Suppressor macrophage treated with lipopolysaccharide for 1 hour (primary cell): ENCODE measurements around the gene RNF166.
A peak's percentile ranks its signal among the peaks of the same experiment; 100 is the strongest.

Experiments used
- DNase-seq, 3 donors: peaks; one replicate each; pipeline ENCODE4 v3.0.0-alpha.2; 2020 to 2022

The RNF166 gene

DNA sequence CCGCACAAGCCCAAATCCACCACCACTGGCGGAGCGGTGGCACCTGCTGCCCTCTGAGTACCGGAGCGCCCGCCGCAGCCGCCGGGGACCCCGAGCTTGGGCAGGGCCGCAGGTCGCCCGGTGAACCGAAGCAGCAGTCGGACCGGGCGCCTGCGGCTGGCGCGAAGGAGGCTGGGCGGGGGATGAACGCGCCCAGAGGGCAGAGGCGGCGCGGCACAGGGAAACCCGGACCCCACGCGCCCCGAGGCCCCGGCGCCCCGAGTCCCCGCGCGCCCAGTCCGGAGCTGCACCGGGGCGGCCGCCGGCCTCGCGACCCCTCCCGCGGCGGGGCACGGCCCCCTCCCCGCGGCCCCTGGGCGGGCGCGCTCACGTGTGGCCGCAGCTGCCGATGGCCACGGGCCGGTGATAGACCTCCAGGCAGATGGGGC, 393 bp downstream of the RNF166 start:
- DNase-seq: peak in 1 of 3 donors; percentile 60

DNA sequence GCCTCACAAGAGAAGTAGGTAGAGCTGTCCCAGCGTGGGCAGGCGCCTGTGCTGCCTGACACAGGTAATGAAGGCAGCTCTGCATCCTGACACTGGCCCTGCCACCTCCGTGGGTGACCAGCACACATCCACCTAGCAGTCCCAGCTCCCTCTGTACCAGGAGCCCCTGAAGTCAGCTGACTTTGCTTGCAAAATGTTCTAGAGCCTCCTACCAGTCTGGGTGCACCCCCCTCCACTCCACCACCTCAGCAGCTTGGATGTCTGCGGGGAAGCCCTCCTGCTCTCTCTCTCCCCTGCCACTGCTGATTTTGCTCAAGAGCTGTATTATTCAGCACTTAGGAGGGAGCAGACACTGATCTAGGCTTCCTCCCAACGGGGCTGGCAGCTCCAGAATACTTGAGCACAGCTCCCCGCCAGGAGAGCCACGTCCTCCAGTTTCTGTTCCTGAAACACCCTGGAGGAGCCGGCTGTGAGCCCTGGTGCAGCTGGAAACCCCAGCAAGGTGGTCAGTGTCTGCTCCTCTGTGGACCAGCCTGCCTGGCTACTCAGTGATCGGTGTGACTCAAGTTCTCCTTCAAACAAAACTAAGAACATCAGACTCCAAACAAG, 1.0 kb downstream of the RNF166 start:
- DNase-seq: peak; percentile 75 to 80 (median 79)

DNA sequence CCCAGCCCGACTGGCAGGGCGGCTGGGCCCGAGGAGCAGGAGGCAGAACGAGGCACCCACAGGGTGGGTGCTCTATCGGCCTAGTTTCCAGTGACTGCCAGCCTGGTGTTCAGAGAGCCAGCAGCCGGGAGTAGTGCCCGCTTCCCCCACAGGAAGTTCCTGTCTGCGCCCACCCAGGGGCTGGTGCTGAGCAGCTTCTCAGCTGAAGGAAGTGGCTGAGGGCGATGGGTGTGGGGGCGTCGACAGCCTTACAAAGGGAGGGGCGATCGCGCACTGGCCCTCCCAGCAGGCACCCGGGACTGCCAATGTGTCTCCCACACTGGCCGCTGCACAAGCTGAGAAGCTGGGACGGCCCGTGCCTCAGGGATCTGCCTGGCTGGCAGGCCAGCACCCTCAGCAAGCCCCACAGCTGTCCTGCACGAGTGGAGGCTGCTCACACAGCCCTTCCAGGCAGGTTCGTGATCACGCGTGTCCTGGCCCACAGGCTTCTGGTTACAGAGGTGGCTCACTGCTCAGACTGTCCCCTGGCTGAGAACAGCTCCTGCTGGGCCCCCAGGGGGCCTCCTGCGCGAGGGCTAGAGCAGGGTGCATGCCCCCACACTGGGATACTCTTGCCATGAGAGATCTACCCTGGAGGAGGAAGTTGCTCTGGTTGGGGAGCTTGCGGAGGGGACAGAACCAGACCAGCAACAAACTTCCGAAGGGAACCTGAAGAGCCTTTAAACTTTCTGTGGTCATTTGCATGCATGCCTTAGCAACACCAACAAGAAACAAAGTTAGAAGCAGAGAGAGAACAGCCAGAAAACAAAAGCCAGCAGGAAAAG, 2.5 kb downstream of the RNF166 start:
- peak; percentile 80 to 85 (median 83) for DNase-seq

DNA sequence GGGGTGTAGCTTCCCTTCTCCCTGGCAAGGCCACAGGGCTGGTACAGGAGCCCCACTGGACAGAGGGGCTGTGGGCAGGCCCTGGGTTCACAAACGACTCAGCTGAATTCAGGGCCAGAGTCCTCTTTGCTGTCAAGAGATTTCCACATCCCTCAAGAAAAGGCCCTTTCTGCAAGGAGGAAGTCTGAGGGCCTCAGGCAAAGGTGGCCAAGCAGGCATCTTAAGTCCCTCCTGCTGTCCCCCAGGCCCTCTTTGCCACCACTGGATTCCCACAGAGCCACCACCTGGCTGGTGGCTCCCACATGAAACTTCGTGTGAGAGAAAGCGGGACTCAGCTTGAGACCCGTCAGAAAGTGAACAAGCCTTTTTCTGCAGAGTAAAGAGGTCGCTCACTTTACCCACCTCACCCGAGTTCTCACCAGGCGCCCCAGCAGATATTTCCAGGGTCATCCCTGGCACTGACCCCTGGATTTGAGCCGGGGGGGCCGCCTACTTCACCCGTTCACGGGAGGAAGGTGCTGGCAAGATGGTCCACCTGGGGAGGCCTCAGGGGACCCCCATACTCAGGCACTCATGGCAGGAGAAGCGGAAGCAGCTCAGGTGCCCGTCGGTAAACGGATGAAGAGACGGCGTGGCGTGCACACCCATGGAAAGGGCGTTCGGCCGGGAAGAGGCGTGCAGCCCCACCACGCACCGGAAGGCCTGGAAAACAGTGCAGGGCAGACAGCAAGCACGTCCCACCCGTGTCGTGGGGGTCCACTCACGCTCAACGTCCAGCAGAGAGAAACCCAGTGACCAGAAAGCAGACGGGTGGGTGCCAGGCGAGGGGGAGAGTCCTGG, 3.6 kb downstream of the RNF166 start:
- DNase-seq: peak; percentile 60 to 69 (median 60)

DNA sequence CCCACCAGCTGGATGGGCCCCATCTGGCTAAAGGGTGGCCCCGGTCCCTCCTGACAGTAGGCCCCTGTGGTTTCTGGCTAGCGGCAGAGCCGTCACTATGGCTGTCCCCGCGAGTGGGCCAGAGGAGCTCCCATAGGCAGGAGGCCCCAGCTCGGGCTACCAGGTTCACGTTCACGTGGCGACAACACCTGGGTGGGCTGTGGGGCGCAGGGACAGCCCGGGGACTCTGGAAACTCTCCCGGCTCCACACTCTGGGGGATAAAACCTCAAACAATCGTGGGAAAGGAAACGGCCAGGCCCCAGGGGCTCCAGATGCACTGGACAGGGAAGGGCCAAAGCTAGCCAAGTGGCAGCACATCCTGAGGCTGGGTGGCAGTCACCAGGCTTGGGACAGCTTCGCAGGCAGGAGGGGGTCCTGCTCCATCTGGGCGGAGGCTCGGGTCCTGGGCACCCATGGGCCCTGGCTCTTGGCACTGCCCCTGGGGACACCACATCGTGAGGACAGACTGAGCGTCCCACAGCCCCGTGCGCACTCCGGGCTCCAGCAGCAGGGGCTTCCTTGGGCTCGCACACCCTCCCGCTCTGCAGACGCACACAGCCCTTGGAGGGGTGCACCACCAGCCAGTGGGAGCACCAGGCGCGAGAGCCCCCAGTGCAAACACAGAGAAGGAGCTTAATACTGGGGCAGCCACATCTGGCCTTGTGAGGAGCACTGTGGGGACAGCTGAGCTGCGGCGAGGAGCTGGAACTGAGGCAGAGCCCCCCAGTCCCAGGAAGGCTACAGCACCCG, 4.4 kb downstream of the RNF166 start:
- no peak for DNase-seq

DNA sequence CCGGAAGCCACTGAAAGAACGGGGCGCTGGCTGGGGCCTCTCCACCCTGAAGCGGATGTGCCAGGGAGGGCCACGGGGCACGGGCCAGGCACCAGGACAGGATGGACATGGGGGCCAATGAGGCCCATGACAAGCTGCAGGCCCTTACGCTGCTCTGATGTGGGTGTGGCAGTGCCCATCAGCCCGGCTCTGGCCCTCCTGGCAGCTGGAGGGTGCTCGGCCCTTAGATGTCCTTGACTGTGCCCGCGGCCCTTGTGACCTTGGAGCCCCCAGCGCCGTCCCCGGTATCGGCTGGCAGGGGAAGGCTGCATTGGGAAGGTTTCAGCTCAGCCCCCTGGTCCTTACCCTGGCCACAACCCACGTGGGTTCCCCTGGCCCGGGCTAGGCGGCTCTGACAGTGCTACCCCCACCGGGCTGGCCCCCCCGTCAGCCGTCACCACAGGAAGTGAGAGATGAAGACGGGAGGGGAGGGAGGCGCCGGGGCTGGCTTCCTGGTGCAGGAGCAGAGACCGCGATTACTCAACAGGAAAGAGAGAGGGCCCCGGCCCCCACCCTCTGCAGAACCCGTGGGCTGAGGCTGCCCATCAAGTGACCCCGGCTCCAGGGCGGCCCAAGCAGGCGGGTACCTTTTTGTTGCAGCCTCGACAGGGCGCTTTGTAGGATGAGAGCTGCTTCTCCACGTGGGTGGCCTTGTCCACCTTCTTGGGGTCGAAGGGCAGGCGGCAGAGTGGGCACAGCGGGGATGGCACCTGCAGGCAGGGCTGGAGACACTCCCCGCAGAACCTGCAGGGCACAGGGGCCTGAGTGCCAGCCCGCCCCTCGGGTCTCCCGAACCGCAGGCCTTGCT, 5.3 kb downstream of the RNF166 start:
- peak; percentile 94 to 96 (median 94) for DNase-seq

DNA sequence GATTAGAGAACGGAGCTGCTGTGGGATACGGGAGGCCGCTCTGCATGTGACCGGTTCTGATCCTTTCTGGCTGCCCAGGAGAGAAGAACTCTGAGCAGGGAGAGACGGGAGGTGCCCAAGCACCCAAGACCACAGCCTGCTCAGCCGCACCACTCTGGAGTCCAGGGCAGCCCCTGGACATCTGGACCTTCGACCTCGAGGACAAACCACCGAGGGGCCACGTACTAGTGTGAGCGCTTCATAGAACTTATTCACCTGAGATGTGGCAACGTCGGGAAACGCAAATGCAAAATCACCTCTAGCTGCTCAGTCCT, 5.9 kb downstream of the RNF166 start:
- DNase-seq: no peak

DNA sequence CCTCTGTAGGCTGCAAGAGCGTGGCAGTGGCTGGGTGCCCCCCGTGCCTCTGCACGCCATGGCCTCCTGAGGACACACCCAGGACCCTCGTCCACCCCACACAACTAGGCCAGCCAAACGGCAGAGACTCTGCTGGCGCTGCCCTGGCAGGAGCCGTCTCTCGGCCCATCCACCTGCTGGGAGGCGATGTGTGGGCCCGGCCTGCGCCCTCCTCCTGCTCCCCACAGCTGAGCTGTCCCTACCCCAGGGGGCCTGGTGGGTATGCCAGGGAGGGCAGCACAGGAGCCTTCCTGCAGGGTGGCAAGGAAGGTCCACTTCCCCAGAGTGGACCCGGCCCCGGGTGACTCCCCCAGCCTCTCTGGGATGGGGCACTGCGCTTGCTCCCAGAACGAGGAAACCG, 7.0 kb downstream of the RNF166 start:
- DNase-seq: no peak

DNA sequence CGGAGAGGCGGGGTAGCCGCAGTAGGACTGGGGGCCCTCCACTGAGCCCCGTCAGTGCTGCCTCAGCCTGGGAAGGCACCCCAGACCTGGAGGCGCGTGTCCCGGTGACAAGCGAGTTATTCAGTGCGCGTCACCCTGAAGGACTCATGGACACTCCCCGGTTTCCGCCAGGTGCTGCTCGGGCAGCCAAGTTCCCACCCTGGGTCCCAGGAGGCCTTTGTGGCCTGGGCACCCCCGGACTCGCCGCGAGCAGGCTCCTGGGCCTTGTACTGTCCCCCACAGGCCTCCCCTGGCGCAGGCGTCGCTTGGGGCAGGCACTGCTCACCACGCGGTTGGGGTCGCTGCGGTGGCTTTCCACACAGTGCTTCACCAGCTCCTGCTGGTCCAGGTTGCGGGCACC, 7.6 kb downstream of the RNF166 start:
- no peak for DNase-seq

DNA sequence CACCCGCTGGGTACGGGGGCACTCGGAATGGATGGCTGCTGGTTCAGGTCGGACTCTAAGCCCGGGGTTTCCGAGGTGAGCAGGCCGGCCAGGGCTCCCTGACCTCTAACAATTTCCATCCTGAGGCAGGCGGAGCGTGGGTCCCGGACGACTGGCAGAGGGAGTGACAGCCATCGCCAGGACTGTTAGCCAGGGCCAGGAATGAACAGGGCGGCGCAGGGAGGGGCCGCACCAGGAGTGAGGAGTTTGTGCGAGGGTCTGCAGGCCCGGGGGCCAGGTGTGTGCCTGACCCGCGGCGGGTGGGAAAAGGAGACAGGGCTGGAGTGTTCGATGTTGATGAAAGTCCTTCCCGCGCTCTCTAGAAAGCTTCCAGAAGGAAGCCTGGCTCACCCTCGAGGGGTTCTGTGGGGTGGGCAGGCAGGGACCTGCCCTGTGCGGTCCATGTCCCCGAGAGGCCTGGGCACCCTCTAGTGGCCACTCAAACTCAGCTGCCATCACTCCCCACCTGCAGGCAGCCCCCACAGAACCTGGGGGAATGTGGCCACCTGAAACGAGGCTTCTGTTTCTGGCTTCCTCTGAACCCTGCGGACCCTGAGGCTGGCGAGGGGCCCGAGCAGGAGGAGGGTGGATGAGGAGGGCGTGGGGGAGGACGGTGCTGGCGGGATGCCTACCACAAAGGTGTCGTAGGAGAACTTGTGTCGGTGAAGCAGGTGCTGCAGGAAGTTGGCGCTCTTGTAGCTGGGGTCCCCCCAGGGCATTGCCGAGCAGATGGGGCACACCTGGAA, 8.2 kb downstream of the RNF166 start:
- peak in 1 of 3 donors; percentile 26 for DNase-seq

DNA sequence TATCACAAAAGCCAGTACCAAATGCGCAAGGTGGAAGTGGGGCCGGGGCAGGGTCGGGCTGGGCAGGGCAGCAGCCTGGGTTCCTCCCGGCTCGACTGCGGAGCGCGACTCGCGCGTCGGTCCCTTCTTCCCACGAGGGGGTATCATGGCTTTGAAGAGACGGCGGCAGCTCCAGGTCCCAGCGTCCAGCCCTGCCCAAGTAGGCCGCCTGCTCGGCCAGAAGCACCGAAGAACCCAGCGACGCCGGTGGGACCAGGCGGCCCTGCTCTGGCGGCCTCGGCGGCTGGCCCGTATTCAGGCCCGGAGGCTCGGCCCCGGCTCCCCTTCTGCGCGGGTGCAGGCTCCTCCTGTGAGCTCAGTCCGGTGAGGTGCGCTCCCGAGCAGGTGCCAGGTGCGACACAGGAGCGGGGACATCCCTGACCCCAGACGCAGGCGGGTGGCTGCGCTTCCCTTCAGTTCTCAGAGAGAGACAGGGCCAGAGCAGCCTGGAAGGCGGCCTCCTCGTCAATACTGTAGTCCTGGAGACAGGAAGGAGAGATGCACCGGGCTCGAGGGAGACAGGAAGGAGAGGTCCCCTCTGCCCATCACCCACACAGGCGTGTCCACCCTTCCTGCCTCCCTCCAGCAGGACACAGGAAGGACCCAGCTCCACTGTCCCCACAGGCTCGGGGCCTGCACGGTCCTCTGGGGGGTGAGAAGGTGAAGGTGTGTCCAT, 8.9 kb downstream of the RNF166 start:
- no peak for DNase-seq

DNA sequence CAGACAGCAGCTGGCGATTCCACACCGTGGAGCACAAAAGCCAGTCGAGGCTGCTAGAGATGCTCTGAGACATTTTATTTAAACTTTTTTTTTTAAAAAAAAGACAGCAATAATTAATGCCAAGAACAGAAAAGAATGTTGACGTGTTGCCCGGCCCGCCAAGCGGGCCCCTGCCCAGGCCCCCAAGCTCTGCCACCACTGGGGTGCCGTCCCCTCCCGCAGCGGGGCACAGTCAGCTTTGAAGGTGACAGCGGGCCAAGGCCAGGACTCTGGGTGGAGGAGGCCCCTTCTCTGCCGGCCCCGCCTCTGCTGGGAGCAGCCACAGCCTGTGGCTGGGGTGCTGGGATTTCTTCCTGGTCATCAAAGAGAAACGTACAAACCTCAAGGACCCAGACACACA, 9.8 kb downstream of the RNF166 start:
- DNase-seq: no peak

DNA sequence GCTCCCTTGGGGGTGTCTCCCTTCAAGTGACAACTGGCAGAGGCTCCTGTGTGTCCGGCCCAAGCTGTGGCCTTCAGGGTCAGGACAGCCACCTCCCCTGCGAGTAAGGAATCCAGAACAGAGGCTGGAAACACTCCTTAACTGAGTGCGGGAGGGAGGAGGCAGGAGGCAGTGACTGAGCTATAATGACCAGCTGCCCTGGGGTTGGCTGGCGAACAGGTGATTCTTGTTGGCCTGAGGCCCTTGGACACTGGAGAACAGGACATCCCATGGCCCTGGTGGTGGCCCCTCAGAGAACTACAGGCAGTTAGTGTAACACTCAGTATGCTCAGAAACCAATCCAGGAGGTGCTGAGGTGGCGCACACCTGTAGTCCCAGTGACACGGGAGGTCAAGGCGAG, 10.5 kb downstream of the RNF166 start:
- no peak for DNase-seq

DNA sequence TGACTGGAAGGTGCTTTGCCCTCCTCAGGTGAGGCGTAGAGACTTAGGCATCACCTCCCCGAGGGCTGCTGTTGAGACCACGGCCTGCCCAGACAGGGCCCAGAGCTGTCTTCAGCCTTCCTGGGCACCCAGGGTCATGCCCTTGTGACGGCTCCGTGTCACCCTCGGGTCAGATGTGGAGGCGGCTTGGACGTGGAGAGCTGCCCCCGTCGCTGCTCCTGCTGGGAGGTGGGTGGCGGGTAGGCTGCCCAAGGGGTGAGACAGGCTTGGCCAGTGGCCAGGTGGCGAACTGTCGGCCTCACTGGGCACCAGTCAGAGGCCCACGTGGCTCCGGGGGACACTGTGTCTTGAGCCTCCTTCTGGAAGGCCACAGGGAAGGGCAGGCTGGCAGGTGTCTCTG, 11.0 kb downstream of the RNF166 start:
- DNase-seq: no peak

DNA sequence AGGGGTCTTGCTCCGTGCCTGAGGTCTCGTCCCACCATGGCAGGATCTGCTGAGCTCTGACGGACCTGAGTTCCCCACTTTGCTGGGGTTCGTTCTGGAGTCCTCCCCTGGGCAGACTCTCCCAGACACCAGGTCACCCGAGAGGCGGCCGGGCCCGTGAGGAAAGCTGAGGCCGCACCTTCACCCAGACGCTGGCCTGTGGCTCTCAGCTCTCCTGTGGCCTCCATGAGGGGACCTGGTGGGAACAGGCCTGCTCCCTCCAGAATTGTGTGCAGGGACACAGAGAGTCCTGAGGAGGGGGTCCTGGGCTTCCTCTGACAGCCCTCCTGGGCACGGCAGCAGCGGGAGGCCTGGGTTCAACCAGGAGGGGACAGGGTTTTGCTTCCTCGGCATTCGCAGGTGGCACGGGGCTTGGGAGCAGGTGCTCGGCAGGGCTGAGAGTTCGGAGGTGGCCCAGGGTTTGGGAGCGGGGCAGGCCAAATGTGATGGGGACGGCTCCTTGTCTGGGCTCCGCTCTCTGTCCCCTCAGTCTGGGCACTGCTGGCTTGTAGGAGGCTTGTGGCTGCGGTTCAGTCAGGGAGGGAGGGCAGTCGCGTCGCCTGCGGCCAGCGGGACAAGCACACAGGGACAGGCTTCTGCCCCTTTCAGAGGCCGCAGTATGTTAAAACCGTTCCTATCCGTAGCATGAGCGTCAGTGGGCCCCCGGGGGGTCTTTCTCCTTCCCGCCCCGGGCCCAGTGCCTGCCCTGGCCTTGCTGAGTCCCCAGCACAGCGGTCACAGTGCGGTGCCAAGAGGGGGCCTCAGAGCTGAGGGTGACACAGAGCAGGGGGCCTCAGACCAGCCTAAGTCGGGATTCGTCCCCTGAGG, 11.8 kb downstream of the RNF166 start:
- no peak for DNase-seq

DNA sequence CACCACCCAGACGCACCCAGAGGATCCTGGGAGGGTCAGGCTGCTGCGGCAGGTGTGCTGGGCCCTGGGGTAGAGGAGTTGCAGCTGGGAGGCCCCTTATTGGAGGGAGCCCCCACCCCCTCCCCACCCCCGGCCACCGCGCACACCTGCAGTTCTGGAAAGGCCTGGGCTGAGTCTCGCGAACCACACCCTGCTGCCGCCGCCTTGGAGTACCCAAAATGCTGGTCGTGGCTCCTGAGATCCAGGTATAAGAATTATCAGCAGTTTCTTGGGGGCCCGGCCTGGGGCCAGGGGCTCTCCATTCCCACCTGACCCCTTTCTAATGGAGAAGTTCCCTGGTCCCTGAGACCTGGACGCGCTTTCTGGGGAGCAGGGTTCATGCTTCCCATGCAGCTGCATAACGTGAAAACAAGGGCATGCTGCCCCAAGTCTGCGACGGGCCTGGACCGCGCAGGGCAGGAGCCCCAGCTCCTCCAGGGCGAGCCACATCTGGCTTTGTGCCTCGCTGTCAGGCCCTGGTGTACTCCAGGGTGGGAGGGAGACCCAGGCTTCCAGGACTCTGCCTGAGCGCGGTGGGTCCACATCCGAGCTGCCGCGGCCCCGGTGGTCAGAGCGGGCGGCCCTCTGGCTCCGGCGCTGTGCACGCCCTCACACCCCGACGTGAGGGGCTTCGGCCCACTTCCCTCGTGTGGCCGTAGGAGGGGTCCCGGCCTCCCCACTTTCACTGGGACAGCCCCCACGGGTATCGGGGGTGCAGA, 12.6 kb downstream of the RNF166 start:
- no peak for DNase-seq

DNA sequence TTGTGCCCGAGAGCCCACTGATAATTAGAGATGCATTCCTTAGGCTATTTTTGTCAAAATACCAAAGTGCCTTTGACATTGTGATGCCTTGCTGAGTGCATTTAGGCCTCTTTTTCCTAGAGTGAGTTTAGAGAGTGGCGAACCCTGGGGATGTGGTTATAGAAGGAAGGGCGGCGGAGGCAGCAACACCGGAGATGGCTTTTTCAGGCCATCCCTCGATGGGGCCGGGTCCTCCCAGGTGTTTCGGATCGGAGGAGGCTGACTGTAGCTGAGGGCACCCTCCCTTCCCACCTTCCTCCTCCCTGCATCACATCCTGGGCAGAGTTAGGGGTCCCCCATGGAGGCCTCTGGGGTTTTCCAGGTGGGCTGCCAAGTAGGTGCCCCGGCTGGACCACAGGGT, 13.3 kb downstream of the RNF166 start:
- DNase-seq: no peak

DNA sequence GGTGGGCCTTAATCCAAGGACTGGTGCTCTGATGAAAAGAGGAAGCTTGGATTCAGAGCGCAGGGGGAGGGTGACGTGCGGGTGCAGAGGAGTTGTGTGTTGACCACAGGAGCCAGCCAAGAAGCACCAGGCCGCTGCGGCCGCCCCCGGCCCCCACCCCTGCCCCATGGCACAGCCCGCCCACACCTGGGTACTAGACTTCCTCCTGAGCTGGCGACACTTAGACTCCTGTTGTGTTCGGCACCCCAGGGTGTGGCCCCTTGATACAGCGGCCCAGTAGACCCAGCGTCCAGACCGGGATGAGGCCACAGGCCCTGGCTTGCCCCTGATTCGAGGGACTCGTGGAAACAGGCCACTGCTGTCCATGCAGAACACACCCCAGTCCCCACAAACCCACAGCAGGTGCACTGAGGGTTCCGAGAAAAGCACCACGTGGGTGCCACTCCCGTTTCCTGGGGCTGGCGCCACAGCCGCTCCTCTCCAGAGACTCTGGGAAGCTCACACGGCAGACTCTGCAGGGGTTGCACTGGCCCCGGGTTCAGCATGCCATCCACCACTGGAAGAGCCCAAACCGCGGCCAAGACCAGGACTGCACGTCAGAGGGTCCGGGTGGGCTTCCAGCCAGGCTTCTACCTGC, 14.2 kb downstream of the RNF166 start:
- DNase-seq: peak; percentile 80 to 94 (median 88)
